GM18519 (cell line): ENCODE data around the gene ZFYVE9.
"Not testable (repeated sequence)": the region's sequence is repeated elsewhere in the genome, so short reads cannot be mapped to it uniquely, and the experiment has no call there.

Source experiments
- ATAC-seq: cut with Tn5 transposase; IDR thresholded peaks from one replicate; pipeline ENCODE4 v1.9.1; 2021; ENCODE audit warnings: mild to moderate bottlenecking, moderate library complexity; ENCODE audit not compliant: unreplicated experiment, low FRiP score

The ZFYVE9 gene

GRCh38 chr1:52142220-52143183, 613 bp downstream of the ZFYVE9 start:
- peak; percentile 27 for ATAC-seq

- no peak for ATAC-seq
These were observed 3.2 kb downstream of the ZFYVE9 start for GRCh38 chr1:52145137-52145536.

- not testable (repeated sequence) for ATAC-seq
These were observed 8.6 kb downstream of the ZFYVE9 start for GRCh38 chr1:52150445-52150844.

GRCh38 chr1:52150946-52151345, 9.1 kb downstream of the ZFYVE9 start:
- ATAC-seq, result no peak

GRCh38 chr1:52152572-52152971, 10.7 kb downstream of the ZFYVE9 start:
- no peak for ATAC-seq

GRCh38 chr1:52153010-52153409, 11.1 kb downstream of the ZFYVE9 start:
- ATAC-seq, result no peak

GRCh38 chr1:52153898-52154297, 12.0 kb downstream of the ZFYVE9 start:
- ATAC-seq, result no peak

GRCh38 chr1:52156460-52156859, 14.6 kb downstream of the ZFYVE9 start:
- ATAC-seq, result no peak

- no peak for ATAC-seq
These were observed 15.7 kb downstream of the ZFYVE9 start for GRCh38 chr1:52157582-52157981.

GRCh38 chr1:52158218-52158617, 16.3 kb downstream of the ZFYVE9 start:
- ATAC-seq, result no peak

- no peak for ATAC-seq
These were observed 17.3 kb downstream of the ZFYVE9 start for GRCh38 chr1:52159033-52159789.

- no peak for ATAC-seq
These were observed 21.1 kb downstream of the ZFYVE9 start for GRCh38 chr1:52162947-52163346.

- ATAC-seq, result no peak
These were observed 22.7 kb downstream of the ZFYVE9 start for GRCh38 chr1:52164604-52165003.

GRCh38 chr1:52166996-52167753, 25.3 kb downstream of the ZFYVE9 start:
- ATAC-seq, result no peak

- ATAC-seq, result no peak
These were observed 26.6 kb downstream of the ZFYVE9 start for GRCh38 chr1:52168373-52169080.

GRCh38 chr1:52171149-52171548, 29.3 kb downstream of the ZFYVE9 start:
- not testable (repeated sequence) for ATAC-seq

GRCh38 chr1:52179073-52179472, 37.2 kb downstream of the ZFYVE9 start:
- ATAC-seq, result no peak

- no peak for ATAC-seq
These were observed 38.3 kb downstream of the ZFYVE9 start for GRCh38 chr1:52180176-52180575.

GRCh38 chr1:52181759-52182158, 39.9 kb downstream of the ZFYVE9 start:
- not testable (repeated sequence) for ATAC-seq

- ATAC-seq, result not testable (repeated sequence)
These were observed 40.4 kb downstream of the ZFYVE9 start for GRCh38 chr1:52182328-52182727.
